Smooth muscle cell (in vitro differentiated cells): ENCODE measurements around the gene FBXO48. TPM values are rescaled to one million over a fixed set of nuclear protein-coding genes. Genes with fewer than 3 reads are reported as not detected.

Experiments used
- DNase-seq: peaks from one replicate; lab custom pipeline; 2025; ENCODE audit not compliant: unreplicated experiment; lab: John Stamatoyannopoulos, UW
- H2AFZ ChIP-seq: fragments of 200-600 bp; sonication (generic); 2 replicates; pipeline ENCODE4 v1.6.0; 2016; ENCODE audit warnings: antibody characterized with exemption, low read depth, mild to moderate bottlenecking
- H3F3A ChIP-seq: fragments of 200-600 bp; sonication (generic); 2 replicates; pipeline ENCODE4 v1.6.0; 2017; ENCODE audit warnings: antibody characterized with exemption, low read depth
- H3K27ac ChIP-seq: fragments of 200-600 bp; sonication (generic); 2 replicates; pipeline ENCODE4 v1.5.1; 2016; ENCODE audit warnings: low read depth, mild to moderate bottlenecking
- H3K27me3 ChIP-seq: fragments of 200-600 bp; sonication (generic); 2 replicates; pipeline ENCODE4 v1.6.1; 2016; ENCODE audit warnings: low read depth, mild to moderate bottlenecking
- H3K36me3 ChIP-seq: fragments of 200-600 bp; sonication (generic); 2 replicates; pipeline ENCODE4 v1.5.1; 2016; ENCODE audit warnings: low read depth
- H3K4me1 ChIP-seq: fragments of 200-600 bp; sonication (generic); 2 replicates; pipeline ENCODE4 v1.5.1; 2016; ENCODE audit warnings: low read depth
- H3K4me2 ChIP-seq: fragments of 200-600 bp; sonication (generic); 2 replicates; pipeline ENCODE4 v1.6.0; 2016; ENCODE audit warnings: mild to moderate bottlenecking
- H3K4me3 ChIP-seq: fragments of 200-600 bp; sonication (generic); 2 replicates; pipeline ENCODE4 v1.5.1; 2016; ENCODE audit warnings: mild to moderate bottlenecking
- H3K79me2 ChIP-seq: fragments of 200-600 bp; sonication (generic); 2 replicates; pipeline ENCODE4 v1.6.0; 2016; ENCODE audit warnings: low read depth, mild to moderate bottlenecking
- H3K9ac ChIP-seq: fragments of 200-600 bp; sonication (generic); 2 replicates; pipeline ENCODE4 v1.6.0; 2016; ENCODE audit warnings: low read depth
- H3K9me3 ChIP-seq: fragments of 200-600 bp; sonication (generic); replicated peaks from 2 replicates; pipeline ENCODE4 v1.5.1; 2016; ENCODE audit warnings: low read depth
- H4K20me1 ChIP-seq: fragments of 200-600 bp; sonication (generic); 2 replicates; pipeline ENCODE4 v1.6.0; 2016; ENCODE audit warnings: low read depth
- CTCF ChIP-seq: fragments of 200-600 bp; sonication (generic); IDR thresholded peaks from 2 replicates; pipeline ENCODE4 v1.5.1; 2017; ENCODE audit warnings: borderline replicate concordance, mild to moderate bottlenecking, antibody characterized with exemption; ENCODE audit not compliant: insufficient read depth, poor library complexity, severe bottlenecking
- WGBS: methylation state at CpG from one replicate; pipeline ENCODE4 v1.1.7; 2016; ENCODE audit warnings: low lambda C conversion rate; 5-methylcytosine and 5-hydroxymethylcytosine counted together
- polyA plus RNA-seq: library from polyadenylated mRNA; unstranded; fragments of >200 nt; fragmentation: Nextera tagmentation; extraction: Ambion mirVana; gene quantifications from 2 replicates; pipeline ENCODE4 v1.2.1, GENCODE V29; 2016
- total RNA-seq: library from RNA; depleted of rRNA; stranded (reverse); fragments of >200 nt; gene quantifications from 2 replicates; pipeline ENCODE4 v1.2.3, GENCODE V29; 2014

Gene FBXO48
- total and polyA plus RNA-seq, 2 experiments from 2014 or later: 0.42 to 0.81 TPM

- Histone ChIP-seq H3K9ac (no peak overlapping the region), H3K4me2 (no peak overlapping the region), H3K36me3 (no peaks in the 10 kb centered on the region), H2AFZ (no peak overlapping the region), H3F3A (no peaks in the 10 kb centered on the region), H3K27me3 (peaks cover 3% of the 10 kb centered on the region), H3K27ac (no peak overlapping the region), H4K20me1 (no peaks in the 10 kb centered on the region), H3K79me2 (no peaks in the 10 kb centered on the region), H3K4me1 (no peaks in the 10 kb centered on the region), H3K4me3 (no peak overlapping the region), H3K9me3 (no peaks in the 10 kb centered on the region)
- no peak for TF ChIP-seq CTCF
- 84% methylated on average over 3 of the region's 3 CpGs for WGBS
- no peak for DNase-seq
Observed at GRCh38 chr2:68425503-68425902, 41.6 kb downstream of the FBXO48 start.

- Histone ChIP-seq H2AFZ (no peak overlapping the region), H3K9me3 (no peaks in the 10 kb centered on the region), H3K27ac (no peak overlapping the region), H3K4me2 (no peak overlapping the region), H3K27me3 (peaks cover 3% of the 10 kb centered on the region), H3K36me3 (no peaks in the 10 kb centered on the region), H3K9ac (no peak overlapping the region), H4K20me1 (no peaks in the 10 kb centered on the region), H3F3A (no peaks in the 10 kb centered on the region), H3K4me3 (no peak overlapping the region), H3K79me2 (no peaks in the 10 kb centered on the region), H3K4me1 (no peaks in the 10 kb centered on the region)
- 83% methylated on average over 2 of the region's 2 CpGs for WGBS
- DNase-seq: no peak
- TF ChIP-seq CTCF: no peak
Observed at GRCh38 chr2:68423966-68424650, 43.0 kb downstream of the FBXO48 start.

DNA sequence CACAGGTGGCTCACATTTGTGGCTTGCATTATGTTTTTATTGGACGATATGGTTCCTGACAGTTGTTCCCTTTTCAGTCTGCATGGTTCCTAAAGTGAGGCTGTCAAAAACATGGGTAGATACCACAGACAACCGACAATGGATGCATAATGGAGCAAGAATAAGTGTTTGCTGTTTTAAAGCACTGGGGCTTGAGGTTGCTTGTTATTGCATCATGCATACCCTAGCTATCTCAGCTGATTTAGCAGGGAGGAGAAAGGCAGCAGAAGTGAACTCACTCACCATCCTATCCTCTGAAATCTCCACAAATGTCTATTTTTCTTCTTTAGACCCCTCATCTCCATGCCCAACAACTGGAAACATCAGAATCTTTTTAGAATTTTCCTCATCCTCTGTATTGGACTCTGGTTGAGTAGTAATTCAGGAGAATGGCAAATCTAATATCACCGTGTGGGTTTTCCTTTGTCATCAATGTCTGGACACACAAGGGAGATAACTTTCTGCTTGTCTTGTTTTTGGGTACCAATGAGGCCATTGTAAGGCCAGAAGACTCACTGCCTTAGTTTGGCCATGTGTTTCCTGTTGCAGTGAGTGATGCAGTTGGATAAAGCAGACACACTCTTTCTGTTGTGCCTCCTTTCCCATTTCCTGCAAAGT is 46.7 kb downstream of the FBXO48 start:
- no peak for TF ChIP-seq CTCF
- DNase-seq: no peak
- Histone ChIP-seq H3K4me3 (no peak overlapping the region), H3K27ac (no peak overlapping the region), H3K27me3 (peaks cover 3% of the 10 kb centered on the region), H3K79me2 (no peaks in the 10 kb centered on the region), H3F3A (no peaks in the 10 kb centered on the region), H3K4me1 (no peaks in the 10 kb centered on the region), H4K20me1 (no peaks in the 10 kb centered on the region), H3K9me3 (no peaks in the 10 kb centered on the region), H2AFZ (peak overlapping the region; percentile 20), H3K36me3 (no peaks in the 10 kb centered on the region), H3K4me2 (no peak overlapping the region), H3K9ac (no peak overlapping the region)
- 67% methylated on average over 3 of the region's 3 CpGs for WGBS

DNA sequence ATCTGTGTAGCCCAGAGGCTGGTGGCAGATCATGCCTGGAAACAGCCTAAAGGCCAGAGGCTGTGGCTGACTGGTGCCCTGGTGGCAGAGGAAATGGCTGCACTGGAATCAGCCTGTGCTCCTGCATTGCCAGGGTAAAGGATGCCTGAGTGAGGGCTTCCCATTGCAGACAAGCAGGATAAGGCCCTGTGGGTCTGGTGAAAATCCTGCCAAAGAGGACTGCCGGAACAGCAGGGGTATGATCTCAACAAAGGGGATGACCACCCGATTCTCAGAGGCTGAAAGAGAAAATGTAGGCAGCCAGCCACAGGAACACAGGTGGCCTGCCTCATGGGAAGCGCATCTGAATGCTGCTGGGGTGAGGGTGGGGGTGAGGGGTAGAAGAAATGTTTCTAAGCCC is 48.2 kb downstream of the FBXO48 start:
- Histone ChIP-seq H3F3A (no peaks in the 10 kb centered on the region), H3K36me3 (no peaks in the 10 kb centered on the region), H3K27ac (no peak overlapping the region), H3K9me3 (no peaks in the 10 kb centered on the region), H3K79me2 (no peaks in the 10 kb centered on the region), H3K4me1 (no peaks in the 10 kb centered on the region), H3K4me2 (no peak overlapping the region), H4K20me1 (no peaks in the 10 kb centered on the region), H3K27me3 (peaks cover 3% of the 10 kb centered on the region), H2AFZ (no peak overlapping the region), H3K9ac (no peak overlapping the region), H3K4me3 (no peak overlapping the region)
- TF ChIP-seq CTCF: no peak
- whole genome bisulfite sequencing: 91% methylated on average over 3 of the region's 3 CpGs
- no peak for DNase-seq
